HG03280 (cell line): ENCODE results near the gene FOXF2.
"Not testable (repeated sequence)": the region's sequence is repeated elsewhere in the genome, so short reads cannot be mapped to it uniquely, and the experiment has no call there.

Source experiments
- ATAC-seq: cut with Tn5 transposase; IDR thresholded peaks from one replicate; pipeline ENCODE4 v1.9.1; 2021; ENCODE audit warnings: mild to moderate bottlenecking, moderate library complexity; ENCODE audit not compliant: unreplicated experiment

Gene FOXF2

DNA sequence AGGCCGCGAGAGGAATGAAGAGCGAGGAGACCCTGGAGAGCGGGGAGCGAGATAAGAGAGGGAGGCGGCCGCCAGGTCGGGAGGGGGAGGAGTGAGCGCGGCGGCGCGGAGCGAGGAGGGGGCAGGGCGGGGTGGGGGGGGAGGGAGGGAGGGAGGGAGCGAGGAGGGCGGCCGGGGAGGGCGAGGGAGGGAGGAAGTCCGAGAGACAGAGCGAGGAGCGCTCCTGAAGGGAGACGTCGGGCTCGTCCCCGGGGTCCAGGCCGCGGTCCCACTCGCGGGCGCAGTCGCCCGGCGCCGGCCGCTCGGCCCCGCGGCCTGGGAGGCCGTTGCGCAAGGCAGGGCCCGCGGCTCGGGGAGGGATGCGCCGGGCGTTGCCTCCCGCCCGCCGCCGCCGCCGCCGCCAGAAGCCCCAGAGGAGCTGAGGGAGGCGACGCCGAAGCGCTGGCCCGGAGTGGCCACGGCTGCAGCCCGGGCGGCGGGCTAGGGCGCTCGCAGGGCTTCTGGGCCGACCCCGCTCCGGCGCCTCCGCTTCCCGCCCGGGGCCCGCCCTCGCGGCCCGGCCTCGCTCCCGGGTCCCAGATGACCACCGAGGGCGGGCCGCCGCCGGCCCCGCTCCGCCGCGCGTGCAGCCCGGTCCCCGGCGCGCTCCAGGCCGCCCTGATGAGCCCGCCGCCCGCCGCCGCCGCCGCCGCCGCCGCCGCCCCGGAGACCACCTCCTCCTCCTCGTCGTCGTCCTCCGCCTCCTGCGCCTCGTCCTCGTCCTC lies at the start of gene FOXF2:
Gene FOXF2 (plus strand): TSS at position 208 of the 764 bp plus-strand sequence. CDS start 372 bp downstream, at position 580.
- no peak for ATAC-seq

GRCh38 chr6:1346101-1346500 lies 43.3 kb upstream of the FOXF2 start:
- ATAC-seq: no peak

GRCh38 chr6:1346558-1347091 lies 42.8 kb upstream of the FOXF2 start:
- no peak for ATAC-seq

DNA sequence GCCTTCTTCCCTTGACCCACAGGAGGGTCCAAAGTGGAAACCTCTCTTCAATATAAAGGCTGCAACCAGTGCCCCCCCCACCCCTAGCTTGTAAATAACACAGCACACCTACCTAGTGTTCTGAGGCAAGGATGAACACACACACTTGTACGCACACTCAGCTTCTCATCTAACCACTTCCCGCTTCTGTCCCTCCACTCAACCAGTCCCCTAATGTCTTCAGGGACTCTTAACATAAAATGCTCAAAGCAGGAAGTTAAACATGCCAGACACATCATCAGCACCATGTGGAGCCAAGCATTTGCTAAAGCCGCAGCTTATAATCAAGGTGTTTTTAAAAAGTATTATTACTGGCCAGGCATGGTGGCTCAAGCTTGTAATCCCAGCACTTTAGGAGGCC lies 42.2 kb upstream of the FOXF2 start:
- ATAC-seq: no peak

- ATAC-seq: no peak
Measured at GRCh38 chr6:1348675-1349074, 40.7 kb upstream of the FOXF2 start.

- ATAC-seq: no peak
Measured at GRCh38 chr6:1349655-1350054, 39.7 kb upstream of the FOXF2 start.

DNA sequence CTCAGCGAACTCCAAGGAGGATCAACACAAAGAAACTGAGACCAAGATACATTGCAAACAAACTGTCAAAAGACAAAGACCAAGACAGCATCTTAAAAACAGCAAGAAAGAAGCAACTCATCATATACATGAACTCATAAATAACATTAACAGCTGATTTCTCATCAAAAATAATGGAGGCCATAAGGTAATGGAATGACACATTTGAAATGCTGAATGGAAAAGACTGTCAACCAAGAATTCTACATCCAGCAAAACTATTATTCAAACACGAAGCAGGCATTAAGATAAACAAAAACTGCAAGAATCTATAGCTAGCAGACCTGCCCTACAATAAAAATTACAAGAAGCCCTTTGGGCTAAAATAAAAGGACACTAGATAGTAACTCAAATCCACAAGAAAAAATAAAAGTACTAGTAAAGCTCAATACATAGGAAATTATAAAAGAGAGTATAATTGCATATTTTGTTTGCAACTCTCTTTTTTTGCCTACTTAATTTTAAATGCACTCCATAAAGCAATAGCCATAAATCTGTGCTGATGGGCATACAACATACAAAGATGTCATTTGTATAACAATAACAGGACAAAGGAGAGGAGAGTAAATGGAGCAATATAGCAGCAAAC lies 37.9 kb upstream of the FOXF2 start:
- no peak for ATAC-seq

DNA sequence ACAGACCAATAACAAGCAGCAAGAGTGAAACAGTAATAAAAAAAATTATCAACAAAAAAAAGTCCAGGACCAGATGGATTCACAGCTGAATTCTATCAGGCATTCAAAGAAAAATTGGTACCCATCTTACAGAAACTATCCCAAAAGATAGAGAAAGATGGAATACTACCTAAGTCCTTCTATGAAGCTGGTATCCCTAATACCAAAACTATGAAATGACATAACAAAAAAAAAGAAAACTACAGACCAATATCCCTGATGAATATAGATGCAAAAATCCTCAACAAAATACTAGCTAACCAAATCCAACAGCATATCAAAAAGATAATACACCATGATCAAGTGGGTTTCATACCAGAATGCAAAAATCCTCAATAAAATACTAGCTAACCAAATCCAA lies 34.3 kb upstream of the FOXF2 start:
- ATAC-seq: not testable (repeated sequence)

GRCh38 chr6:1361717-1362116 lies 27.7 kb upstream of the FOXF2 start:
- ATAC-seq: not testable (repeated sequence)

DNA sequence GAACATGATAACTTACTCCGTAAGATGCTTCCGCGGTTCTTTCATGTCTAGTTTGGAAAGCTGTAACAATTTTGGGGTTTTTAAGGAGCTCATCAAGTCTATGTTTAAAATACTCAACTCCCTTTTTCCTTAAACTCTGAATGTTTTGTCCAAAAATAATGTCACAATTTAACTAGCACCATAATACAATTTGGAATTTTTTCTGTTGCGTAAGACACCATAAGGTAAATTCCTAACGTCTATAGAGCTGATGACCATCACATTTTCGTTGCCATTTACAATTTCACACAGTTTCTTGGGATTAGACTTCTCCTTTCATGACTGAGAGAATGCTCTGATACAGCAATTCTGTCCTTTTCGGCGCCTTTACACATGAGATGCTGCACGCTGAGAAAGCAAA lies 26.7 kb upstream of the FOXF2 start:
- ATAC-seq: no peak

- ATAC-seq: no peak
Measured at GRCh38 chr6:1363298-1363697, 26.1 kb upstream of the FOXF2 start.

DNA sequence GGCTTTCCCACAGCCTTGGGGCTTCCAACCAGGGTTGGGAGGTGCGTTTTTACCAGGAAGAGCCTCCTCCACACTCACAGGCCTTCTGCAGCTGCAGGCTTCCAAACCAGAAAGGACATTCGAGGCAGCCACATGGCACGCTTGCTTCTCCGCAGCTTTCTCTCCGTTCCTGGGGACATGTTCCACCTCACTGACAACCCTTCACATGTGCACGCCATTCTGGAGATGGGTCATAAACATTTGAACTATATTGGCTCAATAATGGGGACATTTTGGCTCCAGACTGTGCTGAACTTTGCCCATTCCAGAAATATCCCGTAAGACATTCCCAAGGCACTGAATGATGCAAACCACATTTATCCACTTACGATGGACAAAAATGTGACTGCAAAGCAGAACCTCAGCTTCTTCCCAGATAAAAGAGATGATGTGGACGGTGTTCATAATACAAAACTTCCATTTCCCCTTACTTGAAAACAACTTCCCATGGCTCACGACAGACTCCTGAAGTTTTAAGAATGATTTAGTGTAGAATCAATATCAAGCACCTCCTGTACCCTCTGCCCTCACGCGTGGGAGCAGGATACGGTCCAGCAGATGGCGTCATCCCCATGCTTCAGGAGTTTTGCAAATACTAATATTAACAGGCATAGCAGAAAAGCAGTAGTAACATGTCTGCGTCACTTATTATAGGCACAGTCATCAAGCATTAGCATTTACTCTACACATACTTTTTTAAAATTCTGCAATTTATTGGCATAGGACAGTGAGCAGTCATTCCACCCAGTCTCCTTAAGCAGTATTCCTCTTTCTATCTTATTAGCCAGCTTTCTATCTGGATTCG lies 25.4 kb upstream of the FOXF2 start:
- no peak for ATAC-seq

- ATAC-seq: no peak
Measured at GRCh38 chr6:1364791-1365190, 24.6 kb upstream of the FOXF2 start.

DNA sequence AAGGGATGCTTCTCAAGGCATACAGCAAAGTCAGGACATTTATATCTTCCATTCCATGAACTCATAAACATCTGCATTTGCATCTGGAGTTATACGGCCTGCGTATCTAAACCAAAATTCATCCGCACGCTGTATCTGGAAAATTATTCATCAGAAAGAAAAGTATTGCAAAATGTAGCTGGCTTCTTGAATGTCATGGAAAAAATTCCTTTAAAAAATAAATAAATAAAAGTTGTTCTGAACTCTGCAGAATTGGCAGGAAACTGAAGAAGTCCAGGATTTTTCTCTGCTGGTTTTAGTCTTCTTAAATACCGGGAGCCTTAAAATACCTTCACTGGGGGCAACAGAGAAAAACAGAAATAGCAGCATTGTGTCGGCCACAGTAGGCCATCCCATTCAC lies 23.7 kb upstream of the FOXF2 start:
- no peak for ATAC-seq

DNA sequence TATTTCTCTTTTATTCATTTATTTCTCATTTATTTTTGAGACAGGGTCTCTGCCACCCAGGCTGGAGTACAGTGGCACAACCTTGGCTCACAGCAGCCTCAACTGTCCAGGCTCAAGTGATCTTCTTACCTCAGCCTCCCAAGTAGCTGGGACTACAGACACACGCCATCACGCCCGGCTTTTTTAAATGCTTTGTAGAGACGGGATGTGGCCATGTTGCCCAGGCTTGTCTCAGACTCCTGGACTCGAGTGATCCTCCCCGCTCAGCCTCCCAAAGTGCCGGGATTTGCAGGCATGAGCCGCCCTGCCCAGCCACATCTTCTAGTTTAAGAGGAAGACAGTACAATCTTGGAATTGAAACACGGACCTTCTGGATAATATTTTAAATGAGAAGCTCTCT lies 21.6 kb upstream of the FOXF2 start:
- ATAC-seq: no peak

- no peak for ATAC-seq
Measured at GRCh38 chr6:1368940-1369339, 20.4 kb upstream of the FOXF2 start.

DNA sequence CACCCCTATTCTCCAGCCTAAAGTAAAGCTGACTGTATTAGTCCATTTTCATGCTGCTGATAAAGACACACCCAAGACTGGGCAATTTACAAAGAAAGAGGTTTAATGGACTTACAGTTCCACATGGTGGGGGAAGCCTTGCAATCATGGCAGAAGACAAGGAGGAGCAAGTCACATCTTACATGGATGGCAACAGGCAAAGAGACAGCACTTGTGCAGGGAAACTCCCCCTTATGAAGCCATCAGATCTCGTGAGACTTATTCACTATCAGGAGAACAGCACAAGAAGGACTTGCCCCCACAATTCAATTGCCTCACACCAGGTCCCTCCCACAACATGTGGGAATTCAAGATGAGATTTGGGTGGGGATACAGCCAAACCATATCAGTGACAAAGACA lies 19.7 kb upstream of the FOXF2 start:
- not testable (repeated sequence) for ATAC-seq

GRCh38 chr6:1371933-1372332 lies 17.4 kb upstream of the FOXF2 start:
- ATAC-seq: no peak

DNA sequence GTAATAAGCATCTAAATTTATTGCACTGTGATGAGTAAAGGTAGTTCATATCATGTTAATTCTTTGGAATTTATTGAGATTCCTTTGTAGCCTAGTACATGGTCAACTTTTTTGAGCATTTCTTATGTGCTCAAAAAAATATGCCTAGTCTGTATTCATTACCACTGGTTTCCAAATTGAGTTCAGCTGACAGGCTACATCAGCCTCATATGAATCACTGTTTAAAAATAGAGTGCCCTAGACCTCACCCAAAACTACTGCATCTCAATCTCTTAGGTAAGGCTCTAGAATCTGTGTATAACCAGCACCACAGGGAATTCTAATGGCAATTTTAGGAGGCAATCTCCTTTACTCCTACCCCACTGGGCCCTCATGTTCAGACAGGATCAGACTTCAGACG lies 16.7 kb upstream of the FOXF2 start:
- no peak for ATAC-seq

- ATAC-seq: no peak
Measured at GRCh38 chr6:1376653-1377052, 12.7 kb upstream of the FOXF2 start.

DNA sequence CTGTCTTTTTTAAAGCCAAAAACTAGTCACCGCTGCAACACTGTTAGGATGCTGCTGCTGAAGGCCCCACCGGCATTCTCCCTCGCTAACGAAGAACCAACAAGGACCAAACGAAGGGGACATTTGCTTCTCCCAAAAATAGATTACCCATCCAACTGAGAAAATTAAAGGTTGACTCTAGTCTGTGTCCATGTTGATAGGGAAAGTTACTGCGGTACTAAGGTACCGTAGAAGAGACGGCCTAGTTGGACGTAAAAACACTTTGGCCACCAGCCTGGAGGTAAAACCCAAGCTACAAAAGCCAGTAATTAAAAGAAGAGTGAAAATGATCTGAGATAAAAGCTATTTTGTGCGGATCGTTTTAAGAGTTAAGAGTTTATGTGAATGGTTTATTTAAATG lies 11.8 kb upstream of the FOXF2 start:
- ATAC-seq: no peak
